ENCODE measurements around the gene CEP43.
A peak's percentile ranks its signal among the peaks of the same experiment; 100 is the strongest.

The CEP43 gene

DNA sequence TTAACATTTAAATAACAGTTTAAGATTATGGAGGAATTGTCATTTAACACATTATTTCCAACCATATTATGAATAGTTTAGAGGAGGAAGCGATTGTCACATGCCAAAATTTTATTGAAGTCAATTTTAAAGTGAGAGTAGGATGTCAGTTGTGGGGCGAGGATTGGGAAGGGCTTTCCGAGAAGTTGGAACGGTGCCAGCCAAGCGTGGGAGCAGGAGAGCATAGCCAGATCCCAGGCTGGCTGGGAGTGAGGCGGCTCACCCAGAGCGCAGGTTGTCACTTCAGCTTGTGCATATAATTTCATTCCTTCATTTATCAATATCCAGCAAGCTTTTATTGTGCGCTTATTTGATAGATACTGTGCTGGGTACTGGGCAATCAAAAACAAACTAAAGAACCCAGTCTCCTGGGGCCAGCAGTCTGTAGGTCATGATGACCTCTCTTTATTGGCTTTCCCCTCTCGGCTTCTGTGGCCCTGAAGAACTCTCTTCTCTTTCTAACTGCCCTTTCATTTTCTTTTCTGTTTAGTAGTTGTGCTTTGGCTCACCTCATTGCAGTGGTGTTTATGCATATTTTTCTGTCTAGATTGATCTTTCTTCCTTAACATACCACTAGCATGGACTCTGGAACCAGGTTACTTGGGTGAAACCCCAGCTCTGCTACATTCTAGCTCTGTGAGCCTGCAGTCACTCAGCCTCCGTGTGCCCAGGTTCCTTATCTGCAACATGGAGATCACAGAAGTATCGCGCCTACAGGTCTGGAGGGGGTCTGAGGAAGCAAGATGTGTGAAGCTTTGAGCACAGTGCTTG lies 6.4 kb downstream of the CEP43 start:
- TF ChIP-seq, protein P1, sequence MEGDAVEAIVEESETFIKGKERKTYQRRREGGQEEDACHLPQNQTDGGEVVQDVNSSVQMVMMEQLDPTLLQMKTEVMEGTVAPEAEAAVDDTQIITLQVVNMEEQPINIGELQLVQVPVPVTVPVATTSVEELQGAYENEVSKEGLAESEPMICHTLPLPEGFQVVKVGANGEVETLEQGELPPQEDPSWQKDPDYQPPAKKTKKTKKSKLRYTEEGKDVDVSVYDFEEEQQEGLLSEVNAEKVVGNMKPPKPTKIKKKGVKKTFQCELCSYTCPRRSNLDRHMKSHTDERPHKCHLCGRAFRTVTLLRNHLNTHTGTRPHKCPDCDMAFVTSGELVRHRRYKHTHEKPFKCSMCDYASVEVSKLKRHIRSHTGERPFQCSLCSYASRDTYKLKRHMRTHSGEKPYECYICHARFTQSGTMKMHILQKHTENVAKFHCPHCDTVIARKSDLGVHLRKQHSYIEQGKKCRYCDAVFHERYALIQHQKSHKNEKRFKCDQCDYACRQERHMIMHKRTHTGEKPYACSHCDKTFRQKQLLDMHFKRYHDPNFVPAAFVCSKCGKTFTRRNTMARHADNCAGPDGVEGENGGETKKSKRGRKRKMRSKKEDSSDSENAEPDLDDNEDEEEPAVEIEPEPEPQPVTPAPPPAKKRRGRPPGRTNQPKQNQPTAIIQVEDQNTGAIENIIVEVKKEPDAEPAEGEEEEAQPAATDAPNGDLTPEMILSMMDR (IDR thresholded peaks at IDR 0.05; ENCODE audit: low read length, missing control alignments), result no peak
- DNase-seq (ENCODE audit: low read depth), result peak; percentile 56
- no peak overlapping the region for H3K4me3 ChIP-seq (replicated peaks; ENCODE audit: low read depth, low read length)

DNA sequence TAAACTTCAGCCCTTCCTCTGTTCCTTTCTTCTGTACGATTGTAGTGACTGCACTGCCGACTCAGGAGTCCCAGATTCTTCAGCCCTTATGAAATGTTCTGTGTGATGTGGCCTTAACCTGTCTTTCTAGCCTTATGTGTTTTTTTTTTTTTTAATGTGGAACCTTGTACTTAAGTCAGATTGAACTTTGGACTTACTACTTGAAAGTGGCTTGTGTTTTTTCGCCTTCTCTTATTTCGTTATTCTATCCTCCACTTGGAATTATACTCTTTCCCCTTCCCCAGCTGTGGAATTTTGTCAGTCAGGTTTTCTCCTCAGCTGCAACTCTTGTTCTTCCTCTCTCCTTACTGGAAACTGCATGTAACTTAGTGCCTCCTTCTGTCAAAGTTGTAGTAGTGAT lies 8.8 kb downstream of the CEP43 start:
- no peak overlapping the region for H3K4me3 ChIP-seq (replicated peaks; ENCODE audit: low read depth, low read length)
- DNase-seq (ENCODE audit: low read depth), result no peak
- TF ChIP-seq, protein P1 (IDR thresholded peaks at IDR 0.05; ENCODE audit: low read length, missing control alignments), result no peak

DNA sequence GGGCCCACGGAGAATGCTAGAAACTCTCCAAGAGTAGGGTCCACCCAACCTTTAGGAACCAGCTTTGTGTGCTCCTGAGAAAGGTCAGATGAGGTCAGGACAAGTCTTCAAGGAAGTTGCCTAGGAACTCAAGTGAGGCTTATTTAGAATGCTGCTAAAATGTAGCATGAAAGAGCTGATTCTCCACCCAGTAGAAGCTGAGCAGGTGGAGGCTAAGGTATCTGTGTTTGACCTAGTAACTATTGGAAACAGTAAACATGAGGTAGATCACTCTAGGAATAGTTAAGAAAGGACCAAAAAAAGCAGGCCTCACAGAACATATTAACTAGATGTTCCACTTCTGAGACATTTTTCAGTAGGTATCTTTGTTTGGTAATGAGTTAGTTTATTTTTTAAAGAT lies 13.9 kb downstream of the CEP43 start:
- TF ChIP-seq, protein P1 (IDR thresholded peaks at IDR 0.05; ENCODE audit: low read length, missing control alignments), result no peak
- H3K4me3 ChIP-seq (replicated peaks; ENCODE audit: low read depth, low read length), result no peak overlapping the region
- no peak for DNase-seq (ENCODE audit: low read depth)

DNA sequence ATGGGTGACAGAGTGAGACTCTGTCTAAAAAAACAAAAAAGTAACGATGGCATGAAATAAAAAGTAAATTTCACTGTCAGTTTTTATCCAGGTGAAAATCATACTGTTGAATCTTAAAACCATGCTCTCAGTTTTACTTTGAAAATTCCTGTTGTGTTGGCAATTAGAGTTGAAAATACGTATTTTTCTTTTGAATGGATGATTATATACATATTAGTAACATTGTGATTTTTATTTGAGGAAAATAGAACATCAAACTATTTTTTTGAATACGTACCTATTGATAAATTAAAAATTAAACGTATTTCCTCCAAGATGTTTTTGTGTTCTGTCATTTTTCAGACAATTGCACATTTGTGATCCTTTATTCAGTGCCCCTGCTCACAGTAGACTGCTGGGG lies 14.7 kb downstream of the CEP43 start:
- DNase-seq (ENCODE audit: low read depth), result no peak
- TF ChIP-seq, protein P1 (IDR thresholded peaks at IDR 0.05; ENCODE audit: low read length, missing control alignments), result no peak

DNA sequence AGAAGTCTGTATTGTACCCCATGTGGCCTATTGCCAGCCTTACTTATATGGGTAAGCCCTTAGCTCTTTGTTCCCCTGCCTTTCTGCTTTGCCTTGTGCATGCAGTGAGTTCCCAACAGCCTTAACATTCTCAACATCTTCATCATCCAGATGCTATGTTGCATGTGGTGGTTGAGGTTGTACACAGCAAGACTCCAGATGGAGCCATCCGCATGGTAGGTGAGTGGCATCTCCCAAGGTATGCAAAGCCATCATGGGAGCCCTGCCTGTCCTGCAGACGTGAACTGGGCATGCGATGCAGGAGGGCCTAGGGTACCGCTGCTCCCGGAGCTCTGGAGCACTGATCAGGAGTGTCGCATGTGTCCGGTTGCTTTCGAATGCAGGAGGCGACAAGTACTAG lies 16.1 kb downstream of the CEP43 start:
- TF ChIP-seq, protein P1 (IDR thresholded peaks at IDR 0.05; ENCODE audit: low read length, missing control alignments), result no peak
- H3K4me3 ChIP-seq (replicated peaks; ENCODE audit: low read depth, low read length), result no peak overlapping the region
- DNase-seq (ENCODE audit: low read depth), result no peak

More for the DNA sequence above, 14.7 kb downstream of the CEP43 start:
- no peak overlapping the region for H3K4me3 ChIP-seq (replicated peaks; ENCODE audit: low read depth, low read length)

DNA sequence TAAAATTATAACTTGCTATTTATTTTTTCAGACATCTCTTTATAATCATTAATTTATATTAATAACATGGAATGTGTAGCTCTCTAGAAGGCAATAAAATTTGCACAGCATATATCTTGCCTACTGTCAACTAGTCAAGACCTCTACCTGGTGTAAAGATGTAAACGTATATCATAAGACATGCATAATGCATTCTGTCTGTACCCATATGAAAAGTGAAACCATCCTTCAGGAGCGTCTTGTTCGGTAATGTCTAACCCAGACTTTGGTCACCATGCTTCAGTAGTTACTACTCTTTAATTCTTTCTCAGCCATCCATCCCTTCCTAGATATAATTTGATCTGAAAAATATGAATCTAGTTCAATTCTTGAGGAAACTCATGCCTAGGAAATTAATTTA lies 21.0 kb downstream of the CEP43 start:
- DNase-seq (ENCODE audit: low read depth), result no peak
- TF ChIP-seq, protein P1 (IDR thresholded peaks at IDR 0.05; ENCODE audit: low read length, missing control alignments), result no peak
- no peak overlapping the region for H3K4me3 ChIP-seq (replicated peaks; ENCODE audit: low read depth, low read length)

DNA sequence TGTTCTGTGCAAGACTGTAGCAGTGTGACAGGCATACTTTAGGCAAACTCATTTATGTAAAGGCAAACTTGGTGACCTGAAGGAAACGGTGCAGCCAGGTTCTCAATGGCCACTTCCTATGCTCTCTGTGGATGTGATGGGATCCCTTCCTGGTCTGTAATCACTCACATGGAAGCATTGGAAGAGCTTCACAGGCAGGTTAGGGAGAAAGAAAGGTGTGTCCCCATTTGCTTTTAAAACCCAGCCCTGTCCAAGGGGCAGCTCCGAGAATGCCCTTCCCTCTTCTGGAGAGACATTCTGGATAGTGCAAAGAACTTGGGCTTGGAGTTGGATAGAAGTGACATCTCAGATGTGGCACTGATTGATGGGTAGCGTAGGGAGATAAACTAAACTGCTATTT lies 28.1 kb downstream of the CEP43 start:
- TF ChIP-seq, protein P1 (IDR thresholded peaks at IDR 0.05; ENCODE audit: low read length, missing control alignments), result no peak
- DNase-seq (ENCODE audit: low read depth), result no peak
- no peak overlapping the region for H3K4me3 ChIP-seq (replicated peaks; ENCODE audit: low read depth, low read length)
